Activated T-cell treated with anti-CD3 and anti-CD28 coated beads for 24 hours (primary cell): ENCODE measurements around the gene GNL2.
A peak's percentile ranks its signal among the peaks of the same experiment; 100 is the strongest.

Experiments used
- DNase-seq: peaks from one replicate; pipeline ENCODE4 v3.0.0-alpha.2; 2020; ENCODE audit warnings: low read depth

Gene GNL2

GRCh38 chr1:37595440-37596181, at the start of gene GNL2:
GNL2 (minus strand) TSS chr1:37595937; CDS start chr1:37595822, 115 bp downstream.
- peak; percentile 95 for DNase-seq

GRCh38 chr1:37641059-37641458, 45.3 kb upstream of the GNL2 start:
- DNase-seq = no peak

- DNase-seq = no peak
Measured at GRCh38 chr1:37636435-37636834, 40.7 kb upstream of the GNL2 start.

DNA sequence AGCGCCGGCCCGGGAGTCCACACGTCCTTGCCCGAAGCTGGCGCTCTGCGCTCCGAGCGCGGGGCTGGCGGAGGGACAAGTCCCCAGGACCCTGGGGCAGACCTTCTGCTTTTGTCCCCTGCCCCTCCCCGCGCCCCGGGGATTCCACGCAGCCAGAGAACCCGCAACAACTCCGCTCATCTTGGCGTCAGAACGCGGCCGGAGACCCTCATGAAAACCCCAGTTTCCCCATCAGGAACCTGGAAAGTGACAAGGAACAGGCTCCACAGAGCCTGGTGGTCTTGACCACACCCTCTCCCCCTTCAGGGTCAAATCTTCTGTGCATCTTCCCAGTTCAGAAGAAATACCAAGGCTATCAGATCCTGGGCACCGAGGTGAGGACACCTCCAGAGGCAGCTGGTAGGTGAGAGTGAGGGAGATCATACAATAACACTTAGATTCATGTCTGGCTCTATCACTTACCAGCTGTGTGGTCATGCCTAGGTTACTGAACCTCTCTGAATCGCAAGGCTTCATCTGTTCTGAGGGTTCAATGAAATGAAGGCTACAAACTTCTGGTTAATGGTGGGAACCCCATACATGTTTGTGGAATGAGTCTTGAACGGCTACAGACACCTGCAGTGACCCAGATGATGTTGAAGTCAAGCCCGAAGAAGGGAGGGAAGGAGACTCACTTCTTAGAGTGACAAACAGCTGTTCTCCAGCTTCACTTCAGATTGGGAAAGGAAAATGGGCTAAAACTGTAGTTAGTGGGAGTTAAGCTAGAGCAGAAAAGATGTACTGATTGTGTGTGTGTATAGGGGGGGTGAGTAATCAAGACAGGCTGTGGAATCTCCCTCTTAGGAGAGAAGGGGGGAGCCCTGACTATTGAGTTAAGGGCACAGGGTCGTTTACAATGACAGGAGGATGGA, 39.5 kb upstream of the GNL2 start:
- DNase-seq = no peak

DNA sequence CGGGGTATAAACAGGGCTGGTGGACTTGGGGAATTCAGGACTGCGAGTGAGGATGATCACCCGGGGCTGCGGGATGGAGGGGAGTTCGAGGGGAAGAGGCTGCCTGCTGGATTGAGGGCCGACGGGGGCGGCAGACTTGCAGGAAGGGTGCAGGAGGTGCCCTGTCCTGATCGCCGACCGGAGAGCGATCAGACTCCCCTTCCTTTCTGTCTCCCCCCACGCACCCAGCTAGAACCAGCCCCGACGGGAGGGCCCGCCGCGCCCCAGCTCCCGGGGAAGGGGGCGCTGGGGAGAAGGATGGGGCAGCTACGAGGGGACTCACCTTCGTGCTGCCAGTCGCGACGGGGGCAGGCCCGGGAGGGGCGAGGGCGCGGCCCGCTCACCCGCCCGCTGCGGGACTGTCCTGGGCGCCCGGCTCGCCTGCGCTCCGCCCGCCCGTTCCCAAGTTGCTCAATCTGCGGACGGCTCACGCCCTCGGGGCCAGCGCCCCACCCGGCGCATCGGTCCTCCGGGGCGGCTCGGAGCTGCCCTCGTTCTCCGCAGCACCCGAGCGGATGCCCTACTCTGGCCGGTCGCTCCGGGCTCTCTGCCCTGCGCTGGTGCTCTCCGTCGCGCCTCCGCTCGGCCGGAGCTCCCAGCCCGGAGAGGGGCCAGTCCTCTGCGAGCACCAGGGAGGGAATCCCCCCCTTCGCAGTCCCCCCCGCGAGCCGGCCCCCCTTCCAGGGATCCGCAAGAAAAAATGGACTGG, 38.7 kb upstream of the GNL2 start, which contains the start of gene RSPO1:
Gene RSPO1 (minus strand): TSS at position 649 of the 748 bp plus-strand sequence. CDS start 5,231 bp downstream, outside the sequence.
- no peak for DNase-seq

GRCh38 chr1:37633938-37634243, 38.2 kb upstream of the GNL2 start:
- no peak for DNase-seq

DNA sequence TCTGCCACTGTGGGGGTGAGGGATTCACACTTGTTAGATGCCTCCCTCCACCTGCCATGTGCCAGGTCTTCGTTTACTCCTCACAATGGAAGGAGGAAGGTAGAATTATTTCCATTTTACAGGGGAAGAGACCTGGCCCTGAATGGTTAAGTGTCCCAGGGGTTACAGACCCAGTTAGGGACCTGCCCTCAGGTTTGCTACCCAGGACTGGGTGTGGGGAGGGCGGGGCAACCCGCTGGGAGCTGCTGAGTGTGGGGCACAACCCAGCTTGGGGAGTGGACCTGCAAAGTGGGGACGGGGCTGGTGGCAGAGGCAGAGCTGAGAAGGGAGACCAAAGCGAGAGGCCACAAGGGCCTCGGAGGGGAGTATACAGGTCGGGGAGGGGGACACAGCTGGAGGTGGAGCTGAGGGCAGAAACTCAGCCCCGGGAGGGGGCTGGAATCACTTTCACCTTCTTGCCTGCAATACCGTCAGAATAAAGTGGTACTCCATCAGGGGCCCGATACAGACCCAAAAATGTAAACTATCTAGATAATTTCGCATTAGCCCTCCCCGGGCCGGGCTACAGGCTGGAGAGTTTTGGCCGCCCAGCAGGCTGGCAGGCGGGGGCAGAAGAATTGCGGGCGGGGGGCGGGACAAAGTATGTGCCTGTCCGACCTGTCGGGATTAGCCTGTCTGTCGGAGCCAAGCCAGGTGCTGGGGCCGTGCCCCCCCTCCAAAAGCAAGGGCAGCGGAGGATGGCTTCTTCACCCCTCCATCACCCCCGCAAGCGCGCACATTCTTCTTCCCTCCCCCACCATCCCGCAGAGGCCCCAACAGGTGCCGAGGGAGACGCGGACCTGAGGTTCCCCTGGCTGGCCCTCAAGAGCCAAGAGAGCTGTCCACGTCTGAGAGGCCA, 37.6 kb upstream of the GNL2 start:
- no peak for DNase-seq

- DNase-seq = no peak
Measured at GRCh38 chr1:37631036-37631435, 35.3 kb upstream of the GNL2 start.

DNA sequence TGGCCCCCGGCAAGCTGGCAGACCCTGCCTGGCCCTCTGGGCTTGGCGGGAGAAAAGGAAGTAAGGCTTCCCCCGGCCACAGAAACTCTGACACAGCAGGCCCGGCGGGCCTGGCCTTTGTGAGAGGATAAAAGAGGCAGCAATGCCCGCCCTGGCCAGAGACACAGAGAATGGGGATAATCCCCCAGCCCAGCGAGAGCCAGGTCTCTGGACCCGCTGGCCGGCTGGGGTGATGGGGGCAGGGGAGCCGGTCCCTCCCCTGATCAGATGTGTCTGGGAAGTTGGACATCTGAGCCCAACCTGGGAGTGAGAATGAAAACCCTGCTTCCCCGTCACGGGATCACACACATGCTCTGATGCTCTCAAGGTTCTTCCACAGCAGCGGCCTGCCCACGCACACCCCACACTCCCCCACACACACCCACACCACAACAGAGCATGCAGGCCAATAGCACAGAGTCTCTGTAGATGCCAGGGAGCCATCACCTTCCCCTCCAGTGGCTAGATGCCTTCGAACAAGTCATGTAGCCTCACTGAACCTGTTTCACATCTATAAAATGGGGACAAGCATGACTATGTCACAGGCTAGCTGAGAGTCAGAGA, 34.8 kb upstream of the GNL2 start:
- DNase-seq = no peak

DNA sequence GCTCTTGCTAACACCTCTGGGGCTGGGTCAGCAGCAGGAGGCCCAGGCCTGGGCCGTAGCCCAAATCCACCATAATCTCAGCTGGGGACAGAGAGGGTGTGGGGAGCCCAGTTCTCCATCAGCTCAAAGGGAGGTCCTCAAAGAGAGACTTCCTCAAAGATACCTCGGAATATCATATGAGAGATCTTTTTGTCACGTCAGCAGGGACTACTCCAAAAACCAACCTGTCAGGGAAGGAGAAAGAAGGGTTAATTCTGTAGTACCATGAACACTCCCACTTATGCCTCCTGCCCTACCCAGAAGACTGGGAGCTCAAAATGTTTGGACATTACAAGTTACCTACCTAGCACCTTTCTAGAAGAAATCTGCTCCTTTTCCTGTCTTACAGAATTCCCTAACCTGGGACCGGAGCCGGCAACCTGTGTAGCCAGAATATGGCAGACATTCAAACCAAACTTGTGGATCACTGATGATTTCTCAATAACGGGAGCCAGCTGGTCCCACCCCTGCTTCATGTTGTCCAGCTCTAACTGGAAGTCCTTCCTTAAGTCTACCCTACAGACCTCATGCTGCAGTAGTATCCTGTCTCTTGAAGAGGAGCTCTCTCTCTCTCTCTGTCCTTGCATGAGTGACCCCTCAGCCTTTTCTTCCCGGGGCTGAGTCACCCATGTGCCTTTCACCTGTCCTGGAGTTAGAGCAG, 34.1 kb upstream of the GNL2 start:
- no peak for DNase-seq

DNA sequence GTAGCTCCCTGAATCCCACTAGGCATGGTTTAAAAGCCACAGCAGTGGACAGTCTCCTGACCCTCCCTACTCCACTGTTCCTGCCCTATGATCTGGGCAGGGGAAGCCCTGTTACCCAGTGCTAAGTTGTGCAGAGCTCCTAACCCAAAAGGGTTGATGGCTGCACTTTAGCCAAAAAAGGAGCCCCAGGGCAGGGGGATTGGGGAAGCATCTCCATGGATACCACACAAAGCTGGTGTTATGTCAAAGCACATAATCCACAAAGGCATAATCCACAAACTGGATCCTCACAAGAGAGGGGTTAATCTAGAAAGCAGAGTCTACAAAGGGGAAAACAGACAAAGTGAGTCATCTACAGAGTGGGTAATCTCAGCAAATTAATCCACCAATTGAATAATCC, 33.3 kb upstream of the GNL2 start:
- DNase-seq = no peak

DNA sequence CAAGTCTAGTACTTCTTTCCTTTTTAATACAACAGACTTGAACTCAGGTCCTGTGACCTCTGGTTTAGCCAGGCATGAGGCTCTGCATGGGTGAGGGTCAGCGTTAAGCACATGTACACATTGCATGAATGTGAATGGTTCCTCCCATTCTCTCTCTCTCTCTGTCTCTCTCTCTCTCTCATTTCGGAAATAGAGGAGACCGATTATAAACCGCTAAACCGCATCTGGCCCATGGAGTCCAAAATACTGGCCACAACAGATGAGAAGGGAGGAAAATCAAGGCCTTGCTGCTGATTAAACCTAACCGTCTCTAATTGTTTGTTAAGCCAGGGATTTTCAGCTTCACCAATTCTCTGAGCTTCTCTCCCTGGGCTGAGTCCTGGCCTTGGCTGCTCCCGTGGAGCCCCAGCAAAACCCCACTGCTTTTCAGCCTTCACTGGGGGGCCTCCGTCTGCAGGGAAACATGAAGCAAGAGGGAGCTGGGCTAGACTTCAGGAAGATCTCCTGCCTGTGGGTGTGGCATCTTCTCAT, 32.4 kb upstream of the GNL2 start:
- DNase-seq = no peak

DNA sequence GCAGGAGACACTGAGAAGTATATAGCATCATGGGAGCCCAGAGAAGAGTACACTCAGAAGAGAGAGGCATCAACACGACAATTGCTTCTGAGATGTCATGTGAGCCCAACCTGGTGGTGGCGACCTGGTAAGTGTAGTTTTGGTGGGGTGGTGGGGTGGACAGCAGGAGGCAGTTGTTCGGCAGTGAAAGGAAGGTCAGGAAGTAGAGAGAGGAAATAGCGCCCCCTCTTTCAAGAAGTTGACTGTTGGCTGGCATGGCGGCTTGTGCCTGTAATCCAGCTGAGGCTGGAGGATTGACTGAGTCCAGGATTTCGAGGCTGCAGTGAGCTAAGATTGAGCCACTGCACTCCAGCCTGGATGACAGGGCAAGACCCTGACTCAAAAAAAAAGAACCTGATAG, 26.4 kb upstream of the GNL2 start:
- no peak for DNase-seq

DNA sequence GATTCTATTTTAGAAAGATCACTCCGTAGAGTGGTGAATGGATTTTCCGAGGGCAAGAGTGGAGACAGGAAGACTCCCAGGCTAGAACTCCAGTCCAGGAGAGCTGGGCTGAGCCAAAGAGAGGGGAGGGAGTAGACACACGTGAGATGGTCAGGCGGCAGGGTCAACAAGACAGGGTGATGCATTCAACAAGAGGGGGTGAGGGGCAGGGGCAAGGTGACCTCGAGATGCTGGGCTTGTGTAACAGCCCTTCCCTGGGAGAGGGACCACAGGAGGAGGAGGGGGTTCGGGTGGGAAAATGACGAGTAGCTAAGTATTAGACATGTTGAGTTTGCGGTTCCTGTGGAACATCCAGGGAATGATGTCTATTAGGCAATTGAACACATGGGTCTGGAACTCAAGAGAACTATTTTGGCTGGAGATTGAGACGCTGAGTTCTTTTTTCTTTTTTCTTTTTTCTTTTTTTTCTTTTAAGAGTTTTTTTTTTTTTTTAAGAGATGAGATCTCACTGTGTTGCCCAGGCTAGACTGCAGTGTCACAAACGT, 25.7 kb upstream of the GNL2 start:
- DNase-seq = no peak

GRCh38 chr1:37620707-37621106, 25.0 kb upstream of the GNL2 start:
- DNase-seq = no peak

- DNase-seq = no peak
Measured at GRCh38 chr1:37616330-37616729, 20.6 kb upstream of the GNL2 start.

GRCh38 chr1:37614105-37614504, 18.4 kb upstream of the GNL2 start:
- DNase-seq = no peak

GRCh38 chr1:37612186-37612585, 16.4 kb upstream of the GNL2 start:
- DNase-seq = no peak

DNA sequence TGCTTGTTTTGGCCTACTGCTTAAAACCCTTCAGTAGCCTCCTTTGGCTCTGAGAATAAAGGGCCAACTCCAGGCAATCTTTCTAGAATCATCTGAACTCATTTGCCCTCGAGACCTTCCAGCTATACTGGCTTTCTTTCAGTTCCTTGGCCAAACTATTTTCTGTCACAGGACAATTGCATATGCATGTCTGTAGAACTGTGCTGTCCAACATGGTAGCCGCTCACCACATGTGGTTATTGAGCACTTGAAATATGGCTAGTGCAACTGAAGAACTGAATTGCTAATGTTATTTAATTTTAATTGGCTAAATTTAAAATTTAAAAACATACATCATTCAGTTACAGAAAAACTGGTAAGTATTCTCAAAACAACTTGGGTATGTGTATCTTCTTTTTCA, 14.3 kb upstream of the GNL2 start:
- DNase-seq = no peak

DNA sequence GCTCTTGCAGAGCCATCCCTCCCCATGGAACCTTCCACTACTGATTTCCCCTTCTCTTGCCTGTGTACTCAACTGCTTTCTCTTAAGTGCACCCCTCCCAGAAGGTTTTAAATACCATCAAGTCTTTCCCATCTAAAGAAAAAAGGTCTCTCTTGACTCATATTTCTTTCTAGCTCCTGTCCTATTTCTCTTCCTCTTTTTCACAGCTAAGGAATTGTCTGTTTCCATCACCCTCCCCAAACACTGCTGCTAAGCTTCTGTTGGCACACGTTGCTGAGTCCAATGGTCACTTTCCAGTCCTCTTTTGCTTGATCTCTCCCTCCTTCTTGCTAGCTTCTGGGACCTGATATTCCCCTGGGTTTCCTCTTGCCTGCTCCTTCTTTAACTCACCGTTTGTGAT, 13.3 kb upstream of the GNL2 start:
- no peak for DNase-seq
